IMR-90 (cell line): ENCODE results near the gene CAPN9. TPM values are rescaled to one million over a fixed set of nuclear protein-coding genes. Genes with fewer than 3 reads are reported as not detected.

Source experiments
- ATAC-seq: fragments of 200-7000 bp; cut with Tn5 transposase; 2 replicates; pipeline ENCODE4 v1.9.1; 2020; ENCODE audit warnings: low read depth, mild to moderate bottlenecking, moderate library complexity
- BruUV-seq: library from RNA; stranded (reverse); fragments of 400-500 nt; replicated peaks from 2 replicates; lab custom pipeline; 2021; lab: Mats Ljungman, UMichigan
- CTCF ChIA-PET: fragments of 300-600 bp; formaldehyde crosslinking; extraction: SDS; loops from one replicate; lab custom pipeline; 2021; ENCODE audit warnings: antibody characterized with exemption; lab: Yijun Ruan, JAX
- POLR2A ChIA-PET: fragments of 300-600 bp; sonication (Branson Sonifier 250); formaldehyde crosslinking; loops from one replicate; lab custom pipeline; 2022; ENCODE audit warnings: antibody characterized with exemption; ENCODE audit not compliant: unreplicated experiment; lab: Charles Lee
- DNase-seq: peaks from one replicate; pipeline ENCODE4 v3.0.0; 2013
- H2AFZ ChIP-seq: replicated peaks from 2 replicates; pipeline ENCODE3; 2013; ENCODE audit warnings: low read length, mild to moderate bottlenecking; ENCODE audit not compliant: poor library complexity
- H2AK5ac ChIP-seq: 2 replicates; pipeline ENCODE4 v1.6.1; 2013; ENCODE audit warnings: low read depth, low read length, inconsistent platforms
- H2AK9ac ChIP-seq: replicated peaks from 2 replicates; pipeline ENCODE3; 2013; ENCODE audit warnings: mild to moderate bottlenecking, low read depth, low read length, moderate library complexity; ENCODE audit not compliant: poor library complexity
- H2BK120ac ChIP-seq: 2 replicates; pipeline ENCODE4 v1.6.1; 2013; ENCODE audit warnings: low read depth, low read length, inconsistent platforms
- H2BK15ac ChIP-seq: 3 replicates; pipeline ENCODE4 v1.6.1; 2013; ENCODE audit warnings: low read depth, low read length, inconsistent platforms
- H2BK20ac ChIP-seq: 2 replicates; pipeline ENCODE4 v1.6.1; 2013; ENCODE audit warnings: low read depth, mild to moderate bottlenecking, inconsistent platforms, low read length, moderate library complexity
- H2BK5ac ChIP-seq: 2 replicates; pipeline ENCODE4 v1.6.1; 2013; ENCODE audit warnings: mild to moderate bottlenecking, low read depth, low read length, inconsistent platforms; ENCODE audit not compliant: poor library complexity, severe bottlenecking
- H3K14ac ChIP-seq: replicated peaks from 2 replicates; pipeline ENCODE4 v1.6.1; 2013; ENCODE audit warnings: low read depth, low read length, inconsistent platforms
- H3K18ac ChIP-seq: 2 replicates; pipeline ENCODE4 v1.6.1; 2013; ENCODE audit warnings: low read depth, low read length, control low read depth
- H3K23ac ChIP-seq: 2 replicates; pipeline ENCODE4 v1.6.1; 2013; ENCODE audit warnings: low read depth, low read length, inconsistent platforms
- H3K27ac ChIP-seq: 2 replicates; pipeline ENCODE4 v1.5.1; 2013; ENCODE audit warnings: mild to moderate bottlenecking, control low read depth, low read length; ENCODE audit not compliant: insufficient read depth
- H3K27me3 ChIP-seq: 2 replicates; pipeline ENCODE4 v1.6.1; 2013; ENCODE audit warnings: low read length; ENCODE audit not compliant: control insufficient read depth, insufficient read depth
- H3K36me3 ChIP-seq: 2 replicates; pipeline ENCODE4 v1.6.1; 2013; ENCODE audit warnings: low read length, mixed read lengths; ENCODE audit not compliant: control insufficient read depth, insufficient read depth
- H3K4ac ChIP-seq: 2 replicates; pipeline ENCODE4 v1.6.1; 2013; ENCODE audit warnings: low read depth, low read length, inconsistent platforms
- H3K4me1 ChIP-seq: 2 replicates; pipeline ENCODE4 v1.6.1; 2013; ENCODE audit warnings: low read length, mixed read lengths; ENCODE audit not compliant: control insufficient read depth, insufficient read depth
- H3K4me2 ChIP-seq: 2 replicates; pipeline ENCODE4 v1.6.1; 2013; ENCODE audit warnings: low read depth, mild to moderate bottlenecking, control low read depth, low read length, moderate library complexity
- H3K4me3 ChIP-seq: 2 replicates; pipeline ENCODE4 v1.5.1; 2013; ENCODE audit warnings: low read depth, mild to moderate bottlenecking, control low read depth, low read length, moderate library complexity; ENCODE audit not compliant: insufficient read depth
- H3K56ac ChIP-seq: 2 replicates; pipeline ENCODE4 v1.6.1; 2013; ENCODE audit warnings: low read length, inconsistent platforms; ENCODE audit not compliant: insufficient read depth; ENCODE audit errors: extremely low read depth
- H3K79me1 ChIP-seq, 2 experiments: 2 replicates each; pipeline ENCODE4 v1.6.1; 2013; ENCODE audit warnings: low read length in 2 of 2, inconsistent platforms in 1 of 2, low read depth in 1 of 2
- H3K9ac ChIP-seq: 2 replicates; pipeline ENCODE4 v1.6.1; 2013; ENCODE audit warnings: low read depth, low read length, control low read depth
- H3K9me1 ChIP-seq: 2 replicates; pipeline ENCODE4 v1.6.1; 2013; ENCODE audit warnings: low read length, inconsistent platforms; ENCODE audit not compliant: insufficient read depth
- H3K9me3 ChIP-seq: 2 replicates; pipeline ENCODE4 v1.6.1; 2013; ENCODE audit warnings: low read length; ENCODE audit not compliant: control insufficient read depth, insufficient read depth
- H4K20me1 ChIP-seq: 2 replicates; pipeline ENCODE4 v1.6.1; 2013; ENCODE audit warnings: low read length, inconsistent platforms; ENCODE audit not compliant: insufficient read depth
- H4K5ac ChIP-seq: 2 replicates; pipeline ENCODE4 v1.6.1; 2013; ENCODE audit warnings: mild to moderate bottlenecking, low read depth, low read length, control low read depth
- H4K8ac ChIP-seq, 2 experiments: 2 replicates each; pipeline ENCODE4 v1.6.1; 2013; ENCODE audit warnings: low read depth in 2 of 2, low read length in 2 of 2, control low read depth in 1 of 2, inconsistent platforms in 1 of 2
- H4K91ac ChIP-seq: 2 replicates; pipeline ENCODE4 v1.6.1; 2013; ENCODE audit warnings: low read depth, low read length, inconsistent platforms; ENCODE audit not compliant: insufficient read depth
- MXI1 ChIP-seq: IDR thresholded peaks from 2 replicates; pipeline ENCODE4 v1.6.1; 2012; ENCODE audit warnings: low read depth, mild to moderate bottlenecking, low read length, moderate library complexity, borderline replicate concordance
- RFX5 ChIP-seq: IDR thresholded peaks from 2 replicates; pipeline ENCODE4 v1.8.0; 2012; ENCODE audit warnings: low read depth, mild to moderate bottlenecking, low read length, moderate library complexity
- WGBS, 2 experiments: methylation state at CpG; one replicate each; pipeline versions ENCODE4 v1.1.5 to v1.1.7; 2013; ENCODE audit warnings: missing lambda C conversion rate in 2 of 2; ENCODE audit not compliant: insufficient read length in 1 of 2; ENCODE audit errors: extremely low coverage in 2 of 2; 5-methylcytosine and 5-hydroxymethylcytosine counted together
- dilution Hi-C: fragments of 300-500 bp; cut with HindIII; formaldehyde crosslinking; loops from one replicate; pipeline ENCODE4 v1.14.3; 2018; ENCODE audit warnings: low sequenced_read_pairs; ENCODE audit not compliant: unreplicated experiment
- in situ Hi-C: fragments of 300-500 bp; cut with MboI; formaldehyde crosslinking; loops from 3 replicates; pipeline ENCODE4 v1.14.3; 2019; ENCODE audit warnings: low sequenced_read_pairs, inconsistent platforms, mixed read lengths
- intact Hi-C: fragments of 100-400 bp; cut with micrococcal nuclease; formaldehyde crosslinking; loops from 2 replicates; pipeline ENCODE4 v1.10.0; 2022
- polyA plus RNA-seq, 3 experiments: library from polyadenylated mRNA; depleted of rRNA; stranded (reverse); fragments of >200 nt; gene quantifications; 2 replicates each; pipeline ENCODE4 v1.2.3, GENCODE V29; 2012; ENCODE audit warnings: low replicate concordance in 1 of 3
- total RNA-seq: library from RNA; depleted of rRNA; stranded (reverse); fragments of >200 nt; gene quantifications from 2 replicates; pipeline ENCODE4 v1.2.3, GENCODE V29; 2012
- TF ChIP-seq, protein P1 (sequence below): fragments of 150-350 bp; IDR thresholded peaks from 2 replicates; pipeline ENCODE4 v1.6.1; 2017; ENCODE audit warnings: mild to moderate bottlenecking, antibody characterized with exemption, low read length, low read depth

CAPN9 gene
- total and polyA plus RNA-seq, 2 of the 4 experiments (the other 2 are of a cell fraction): not detected

DNA sequence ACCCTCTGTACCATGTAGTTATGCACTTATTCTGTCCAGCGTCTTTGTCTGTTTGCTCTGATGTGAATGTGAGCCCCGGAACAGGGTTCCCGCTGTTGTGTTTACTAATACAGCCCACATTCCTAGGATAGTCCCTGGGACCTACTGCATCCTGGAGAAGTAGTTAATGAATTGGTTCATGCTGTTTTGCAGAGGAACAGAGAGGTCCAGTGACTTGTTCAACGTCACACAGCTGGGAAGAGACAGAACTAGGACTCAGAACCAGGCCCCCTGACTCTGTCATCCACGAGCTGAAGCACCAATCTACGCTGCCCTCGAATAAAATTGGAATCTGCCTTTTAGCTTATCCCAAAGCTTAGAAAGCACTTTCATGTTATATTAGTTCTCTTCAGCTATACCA, 34.0 kb upstream of the CAPN9 start:
- no peak overlapping the region for H2BK20ac ChIP-seq
- no peak overlapping the region for H4K8ac ChIP-seq
- no peak overlapping the region for H3K27ac ChIP-seq
- H3K9ac ChIP-seq: no peak overlapping the region
- no peak overlapping the region for H3K4ac ChIP-seq
- intact Hi-C loops: loop anchor here (5.0 kb wide), 1 partner anchor 39 kb away; no protein-coding TSS in a partner anchor
- H4K20me1 ChIP-seq: no peaks in the 10 kb centered on the region
- no peak overlapping the region for H4K5ac ChIP-seq
- no peak overlapping the region for H3K14ac ChIP-seq
- H3K56ac ChIP-seq: no peak overlapping the region
- no peak for ATAC-seq
- H3K79me1 ChIP-seq: no peaks in the 10 kb centered on the region
- H3K18ac ChIP-seq: no peak overlapping the region; the same call in 1 of the 2 replicates
- DNase-seq: no peak
- H3K4me3 ChIP-seq: no peak overlapping the region
- in situ Hi-C loops: no loop called here
- H4K91ac ChIP-seq: no peak overlapping the region
- no peak overlapping the region for H2AK9ac ChIP-seq
- H3K36me3 ChIP-seq: no peaks in the 10 kb centered on the region
- H3K9me3 ChIP-seq: no peaks in the 10 kb centered on the region
- no peak overlapping the region for H3K4me2 ChIP-seq
- H3K4me1 ChIP-seq: peaks cover 11% of the 10 kb centered on the region
- CTCF ChIA-PET: interaction anchor here (1.2 to 1.6 kb wide), 2 partner anchors 51 to 59 kb away, joined by 3 read pairs; no protein-coding TSS in a partner anchor
- 67% methylated on average over 1 of the region's 7 CpGs; no CpG with 5 or more reads in 1 of the 2 experiments for WGBS, 2 experiments
- no peak overlapping the region for H2AFZ ChIP-seq
- H3K27me3 ChIP-seq: peaks cover 2% of the 10 kb centered on the region; the same call in 1 of the 2 replicates
- BruUV-seq: no TSS peak
- dilution Hi-C loops: no loop called here
- no peak overlapping the region for H2BK5ac ChIP-seq
- no peak overlapping the region; the same call in 2 of the 3 replicates for H2BK15ac ChIP-seq
- no peak overlapping the region for H3K23ac ChIP-seq
- no peak overlapping the region for H2BK120ac ChIP-seq
- H2AK5ac ChIP-seq: no peak overlapping the region
- TF ChIP-seq MXI1 (no peak), RFX5 (no peak)
- TF ChIP-seq, protein P1, sequence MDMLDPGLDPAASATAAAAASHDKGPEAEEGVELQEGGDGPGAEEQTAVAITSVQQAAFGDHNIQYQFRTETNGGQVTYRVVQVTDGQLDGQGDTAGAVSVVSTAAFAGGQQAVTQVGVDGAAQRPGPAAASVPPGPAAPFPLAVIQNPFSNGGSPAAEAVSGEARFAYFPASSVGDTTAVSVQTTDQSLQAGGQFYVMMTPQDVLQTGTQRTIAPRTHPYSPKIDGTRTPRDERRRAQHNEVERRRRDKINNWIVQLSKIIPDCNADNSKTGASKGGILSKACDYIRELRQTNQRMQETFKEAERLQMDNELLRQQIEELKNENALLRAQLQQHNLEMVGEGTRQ: no peak
- H3K9me1 ChIP-seq: peaks cover 4% of the 10 kb centered on the region; the same call in 1 of the 2 replicates
- POLR2A ChIA-PET: no interaction called here
